HEK293 (cell line): ENCODE data around the gene SYNE1.

Source experiments
- CTCF ChIA-PET: fragments of 350-600 bp; formaldehyde crosslinking; extraction: SDS; loops from one replicate; lab custom pipeline; 2021; ENCODE audit warnings: antibody characterized with exemption; lab: Yijun Ruan, JAX
- POLR2A ChIA-PET: fragments of 300-600 bp; formaldehyde crosslinking; extraction: SDS; loops from one replicate; lab custom pipeline; 2020; ENCODE audit warnings: antibody characterized with exemption, inconsistent platforms; lab: Yijun Ruan, JAX
- H3K27ac ChIP-seq: fragments of 200-500 bp; sonication (Bioruptor generic); 2 replicates; pipeline ENCODE4 v1.5.1; 2014; ENCODE audit warnings: low read depth, low read length, control low read depth, inconsistent platforms; ENCODE audit errors: extremely low read depth
- H3K36me3 ChIP-seq, 2 experiments: fragments of 200-500 bp in 1 of 2; sonication (Bioruptor generic) in 1 of 2; 1 replicate in 1 of 2; 2 replicates in 1 of 2; pipeline ENCODE4 v1.5.1; 2014 to 2017; ENCODE audit warnings: inconsistent platforms in 2 of 2, low read length in 2 of 2; ENCODE audit not compliant: control insufficient read depth in 2 of 2, insufficient read depth in 1 of 2
- H3K4me1 ChIP-seq: fragments of 200-500 bp; sonication (Bioruptor generic); 2 replicates; pipeline ENCODE4 v1.5.1; 2014; ENCODE audit warnings: mild to moderate bottlenecking, low read length, inconsistent platforms; ENCODE audit not compliant: control insufficient read depth, insufficient read depth
- H3K4me3 ChIP-seq: 2 replicates; pipeline ENCODE4 v1.5.1; 2011; ENCODE audit warnings: low read depth, mild to moderate bottlenecking, control low read depth, low read length, moderate library complexity
- H3K9me3 ChIP-seq: fragments of 200-500 bp; sonication (Bioruptor generic); 2 replicates; pipeline ENCODE4 v1.5.1; 2014; ENCODE audit warnings: low read depth, low read length, inconsistent platforms; ENCODE audit not compliant: control insufficient read depth, insufficient read depth
- EGR2 ChIP-seq: fragments of 450-650 bp; formaldehyde crosslinking; IDR thresholded peaks from 2 replicates; pipeline ENCODE4 v1.5.1; 2016; ENCODE audit warnings: low read depth, missing biosample characterization, missing genetic modification characterization
- HOXA7 ChIP-seq: sonication (generic); formaldehyde crosslinking; IDR thresholded peaks from 2 replicates; pipeline ENCODE4 v1.8.1; 2022; ENCODE audit warnings: missing genetic modification reagents, borderline replicate concordance
- MZF1 ChIP-seq: fragments of 450-650 bp; formaldehyde crosslinking; IDR thresholded peaks from 2 replicates; pipeline ENCODE4 v1.5.1; 2017; ENCODE audit warnings: missing biosample characterization, missing genetic modification characterization, borderline replicate concordance
- OSR2 ChIP-seq: fragments of 450-650 bp; formaldehyde crosslinking; IDR thresholded peaks from 2 replicates; pipeline ENCODE4 v1.5.1; 2016; ENCODE audit warnings: missing biosample characterization, missing genetic modification characterization
- PRDM10 ChIP-seq: fragments of 450-650 bp; formaldehyde crosslinking; IDR thresholded peaks from 2 replicates; pipeline ENCODE4 v1.5.1; 2016; ENCODE audit warnings: missing biosample characterization, missing genetic modification characterization
- TRIM28 ChIP-seq: IDR thresholded peaks from 2 replicates; pipeline ENCODE4 v1.6.1; 2011; ENCODE audit warnings: low read length, control low read depth, borderline replicate concordance
- ZFHX2 ChIP-seq: fragments of 450-650 bp; formaldehyde crosslinking; conservative IDR thresholded peaks from 2 replicates; pipeline ENCODE4 v1.5.1; 2016; ENCODE audit warnings: missing biosample characterization, missing genetic modification characterization
- ZNF133 ChIP-seq: fragments of 450-650 bp; formaldehyde crosslinking; IDR thresholded peaks from 2 replicates; pipeline ENCODE4 v1.5.1; 2016; ENCODE audit warnings: missing biosample characterization, missing genetic modification characterization
- ZNF211 ChIP-seq: fragments of 450-650 bp; formaldehyde crosslinking; IDR thresholded peaks from 2 replicates; pipeline ENCODE4 v1.5.1; 2016; ENCODE audit warnings: low read depth, missing biosample characterization, missing genetic modification characterization
- ZNF335 ChIP-seq: fragments of 450-650 bp; formaldehyde crosslinking; conservative IDR thresholded peaks from 2 replicates; pipeline ENCODE4 v1.5.1; 2016; ENCODE audit warnings: missing biosample characterization, missing genetic modification characterization
- ZNF404 ChIP-seq: fragments of 450-650 bp; formaldehyde crosslinking; IDR thresholded peaks from 2 replicates; pipeline ENCODE4 v1.5.1; 2017; ENCODE audit warnings: missing biosample characterization, missing genetic modification characterization
- ZNF530 ChIP-seq: fragments of 450-650 bp; formaldehyde crosslinking; IDR thresholded peaks from 2 replicates; pipeline ENCODE4 v1.5.1; 2016; ENCODE audit warnings: low read depth, missing biosample characterization, missing genetic modification characterization
- ZNF558 ChIP-seq: fragments of 450-650 bp; formaldehyde crosslinking; IDR thresholded peaks from 2 replicates; pipeline ENCODE4 v1.5.1; 2016; ENCODE audit warnings: missing biosample characterization, missing genetic modification characterization
- ZNF704 ChIP-seq: fragments of 450-650 bp; formaldehyde crosslinking; IDR thresholded peaks from 2 replicates; pipeline ENCODE4 v1.5.1; 2016; ENCODE audit warnings: missing biosample characterization, missing genetic modification characterization
- ZNF777 ChIP-seq: fragments of 450-650 bp; formaldehyde crosslinking; IDR thresholded peaks from 2 replicates; pipeline ENCODE4 v1.5.1; 2017; ENCODE audit warnings: missing biosample characterization, missing genetic modification characterization, borderline replicate concordance
- ZNF791 ChIP-seq: fragments of 450-650 bp; formaldehyde crosslinking; IDR thresholded peaks from 2 replicates; pipeline ENCODE4 v1.5.1; 2016; ENCODE audit warnings: missing biosample characterization, missing genetic modification characterization
- ZSCAN16 ChIP-seq: fragments of 450-650 bp; formaldehyde crosslinking; IDR thresholded peaks from 2 replicates; pipeline ENCODE4 v1.5.1; 2016; ENCODE audit warnings: missing biosample characterization, missing genetic modification characterization
- ZXDB ChIP-seq: fragments of 450-650 bp; formaldehyde crosslinking; IDR thresholded peaks from 2 replicates; pipeline ENCODE4 v1.5.1; 2016; ENCODE audit warnings: missing biosample characterization, missing genetic modification characterization

SYNE1 gene

GRCh38 chr6:152233547-152234320 is 403.4 kb downstream of the SYNE1 start:
- Histone ChIP-seq H3K4me3 (no peak overlapping the region), H3K27ac (no peak overlapping the region), H3K36me3 (peaks cover 10 to 51% of the 10 kb centered on the region in 2 experiments; a peak in 2 of 3 replicates), H3K4me1 (no peaks in the 10 kb centered on the region), H3K9me3 (no peaks in the 10 kb centered on the region)
- ChIA-PET CTCF (interaction anchor here (0.5 to 0.8 kb wide), 7 partner anchors 11 to 468 kb away, joined by 3 read pairs; no protein-coding TSS in a partner anchor), POLR2A (no interaction called here)
- TF ChIP-seq ZNF704 (tag by site-specific recombination) (no peak), ZNF791 (tag by site-specific recombination) (no peak), ZSCAN16 (tag by site-specific recombination) (no peak), PRDM10 (tag by site-specific recombination) (no peak), ZNF133 (tag by site-specific recombination) (no peak), ZNF335 (tag by site-specific recombination) (no peak), ZNF211 (tag by site-specific recombination) (no peak), HOXA7 (CRISPR knock-in tag) (no peak), MZF1 (no peak), OSR2 (tag by site-specific recombination) (no peak), ZNF404 (no peak), ZXDB (no peak)

- Histone ChIP-seq H3K4me1 (no peaks in the 10 kb centered on the region), H3K9me3 (no peaks in the 10 kb centered on the region), H3K4me3 (no peak overlapping the region), H3K36me3 (peaks cover 10 to 42% of the 10 kb centered on the region in 2 experiments), H3K27ac (no peak overlapping the region)
- TF ChIP-seq ZNF777 (tag by site-specific recombination) (no peak), ZNF558 (tag by site-specific recombination) (no peak), ZFHX2 (peak; percentile 92), ZNF530 (tag by site-specific recombination) (no peak), EGR2 (peak; percentile 92), TRIM28 (peak; percentile 26; the same call in 1 of the 2 replicates)
- POLR2A ChIA-PET, result no interaction called here
- CTCF ChIA-PET, result interaction anchor here (1.0 kb wide), 1 partner anchor 214 kb away, joined by 4 read pairs; no protein-coding TSS in a partner anchor
These were observed 404.5 kb downstream of the SYNE1 start for GRCh38 chr6:152232501-152233151.
